ENCODE results near the gene ARL3.
"Not testable (repeated sequence)": the region's sequence is repeated elsewhere in the genome, so short reads cannot be mapped to it uniquely, and the experiment has no call there.

Gene ARL3

GRCh38 chr10:102735065-102735562 lies 20.9 kb upstream of the ARL3 start:
- no peak for DNase-seq (ENCODE audit: low read depth)

DNA sequence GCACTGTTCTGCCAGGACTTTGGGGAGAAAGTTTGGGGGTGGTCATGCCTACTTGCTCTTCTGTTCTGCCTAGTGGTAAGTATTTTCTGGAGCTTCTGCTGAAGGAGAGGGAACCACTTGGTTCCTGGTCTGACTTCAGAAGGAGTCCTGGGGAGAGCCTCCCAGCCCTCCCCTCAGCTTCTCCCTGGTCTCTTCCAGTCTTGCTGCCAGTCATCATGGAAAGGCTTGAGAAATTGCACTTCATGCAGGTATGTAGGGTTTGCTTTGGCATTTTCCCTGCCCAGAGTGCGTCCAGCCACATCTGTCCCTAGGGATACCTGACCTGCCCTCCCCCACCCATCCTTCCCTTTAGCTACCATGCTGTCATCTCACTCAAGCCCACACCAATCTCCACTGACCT lies 18.5 kb upstream of the ARL3 start:
- DNase-seq (ENCODE audit: low read depth) = no peak

DNA sequence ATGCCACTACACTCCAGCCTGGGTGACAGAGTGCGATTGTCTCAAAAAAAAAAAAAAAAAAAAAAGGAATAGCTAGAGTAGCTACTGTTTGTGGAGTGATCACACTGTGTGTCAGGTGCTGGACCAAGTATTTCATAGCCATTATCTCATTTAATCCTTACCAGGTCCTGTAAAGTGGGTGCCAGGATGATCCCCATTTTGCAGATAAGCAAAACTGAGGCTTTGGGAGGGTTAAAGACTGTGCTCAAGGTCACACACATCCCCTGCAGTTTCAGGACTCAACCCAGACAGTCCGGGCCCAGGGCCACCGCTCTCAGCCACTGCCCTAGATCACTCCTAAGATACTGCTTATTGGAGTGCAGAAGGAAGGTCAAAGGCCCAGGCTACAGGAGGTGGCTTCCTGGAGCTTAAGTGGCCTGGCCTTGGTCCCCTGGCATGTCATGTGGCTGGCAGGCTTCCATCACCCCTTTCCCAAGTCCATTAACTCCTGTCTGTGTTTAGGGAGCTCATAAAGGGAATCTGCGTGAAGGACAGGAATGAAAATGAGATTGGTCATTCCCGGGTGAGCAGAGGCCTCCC lies 17.1 kb upstream of the ARL3 start:
- DNase-seq (ENCODE audit: low read depth) = no peak

GRCh38 chr10:102729029-102730026 lies 15.1 kb upstream of the ARL3 start:
- no peak for DNase-seq (ENCODE audit: low read depth)

DNA sequence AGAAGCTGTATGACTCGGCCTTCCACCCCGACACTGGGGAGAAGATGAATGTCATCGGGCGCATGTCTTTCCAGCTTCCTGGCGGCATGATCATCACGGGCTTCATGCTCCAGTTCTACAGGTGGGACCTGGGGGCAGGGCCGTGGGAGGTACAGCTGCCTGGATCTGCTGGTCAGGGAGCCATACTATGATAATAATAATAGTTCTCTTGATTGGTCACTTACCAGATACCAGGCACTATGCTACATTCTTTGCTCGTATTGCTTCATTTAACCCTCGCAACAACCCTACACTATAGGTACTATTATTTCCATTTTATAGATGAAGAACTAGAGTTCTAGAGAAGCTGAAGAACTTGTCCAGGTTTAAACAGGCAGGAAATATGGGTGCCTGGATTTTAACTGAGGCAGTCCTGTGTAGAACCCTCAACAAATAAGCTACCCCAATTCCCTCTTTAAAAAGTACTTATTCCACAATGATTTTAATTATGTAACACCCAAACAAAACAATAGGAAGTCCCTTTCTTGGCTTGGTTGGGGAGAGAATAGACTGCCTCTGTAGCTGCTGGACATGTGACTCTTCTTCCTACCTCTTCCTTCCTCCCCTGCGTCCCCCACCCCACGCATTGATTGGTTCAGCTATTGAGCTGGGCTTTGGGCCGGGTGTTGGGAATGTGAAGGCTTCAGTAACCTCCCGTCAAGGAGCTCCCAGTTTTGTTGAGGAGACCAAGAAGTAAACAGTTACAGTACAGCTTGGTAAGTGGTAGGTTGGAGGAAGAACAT lies 13.0 kb upstream of the ARL3 start:
- no peak for DNase-seq (ENCODE audit: low read depth)

DNA sequence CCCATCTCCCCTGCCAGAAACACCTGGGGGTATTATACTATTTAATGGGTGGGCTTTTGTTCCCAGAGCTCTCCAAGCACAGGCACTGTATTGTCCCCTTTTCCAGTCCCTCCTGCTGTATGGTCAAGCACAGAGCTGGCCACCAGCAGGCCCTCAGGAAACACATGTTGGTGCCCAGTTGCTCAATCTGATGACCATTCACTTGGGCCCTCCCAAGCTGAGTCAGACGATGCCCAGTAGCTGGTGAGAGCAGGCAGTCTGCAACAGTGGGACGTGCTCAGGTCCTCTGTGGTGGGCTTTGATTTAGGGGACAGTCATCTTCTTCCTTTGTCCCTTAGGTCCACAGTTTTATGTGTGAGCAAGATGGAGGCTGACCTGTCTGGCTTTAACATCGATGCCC lies 12.1 kb upstream of the ARL3 start:
- no peak for DNase-seq (ENCODE audit: low read depth)

DNA sequence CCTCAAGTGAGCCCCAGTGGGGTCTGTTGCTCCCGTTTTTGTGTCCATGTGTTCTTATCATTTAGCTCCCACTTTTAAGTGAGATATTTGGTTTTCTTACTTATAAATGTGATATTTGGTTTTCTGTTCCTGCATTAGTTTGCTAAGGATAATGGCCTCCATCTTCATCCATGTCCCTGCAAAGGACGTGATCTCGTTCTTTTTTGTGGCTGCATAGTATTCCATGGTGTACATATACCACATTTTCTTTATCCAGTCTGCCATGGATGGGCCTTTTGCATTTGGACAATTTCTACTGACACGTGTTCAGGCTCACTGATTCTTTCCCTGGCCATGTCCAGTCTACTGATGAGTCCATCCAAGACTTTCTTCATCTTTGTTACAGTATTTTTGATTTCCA lies 9.8 kb upstream of the ARL3 start:
- no peak for DNase-seq (ENCODE audit: low read depth)

GRCh38 chr10:102721954-102722353 lies 7.8 kb upstream of the ARL3 start:
- DNase-seq (ENCODE audit: low read depth) = no peak

- no peak for DNase-seq (ENCODE audit: low read depth)
Measured at GRCh38 chr10:102720775-102721301, 6.6 kb upstream of the ARL3 start.

DNA sequence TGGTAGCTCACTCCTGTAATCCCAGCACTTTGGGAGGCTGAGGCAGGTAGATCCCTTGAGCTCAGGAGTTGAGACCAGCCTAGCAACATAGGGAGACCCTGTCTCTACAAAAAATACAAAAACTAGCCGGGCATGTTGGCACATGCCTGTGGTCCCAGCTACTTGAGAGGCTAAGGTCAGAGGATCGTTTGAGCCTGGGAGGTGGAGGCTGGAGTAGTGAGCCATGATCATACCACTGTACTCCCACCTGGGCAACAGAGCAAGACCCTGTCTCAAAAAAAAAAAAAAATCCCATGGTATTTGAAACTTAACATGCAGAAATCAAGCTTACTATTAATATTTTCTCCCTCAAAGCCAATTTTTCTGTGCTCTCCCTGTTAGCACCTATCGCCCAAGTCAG lies 6.1 kb upstream of the ARL3 start:
- DNase-seq (ENCODE audit: low read depth) = no peak

GRCh38 chr10:102718220-102718619 lies 4.0 kb upstream of the ARL3 start:
- DNase-seq (ENCODE audit: low read depth) = no peak

DNA sequence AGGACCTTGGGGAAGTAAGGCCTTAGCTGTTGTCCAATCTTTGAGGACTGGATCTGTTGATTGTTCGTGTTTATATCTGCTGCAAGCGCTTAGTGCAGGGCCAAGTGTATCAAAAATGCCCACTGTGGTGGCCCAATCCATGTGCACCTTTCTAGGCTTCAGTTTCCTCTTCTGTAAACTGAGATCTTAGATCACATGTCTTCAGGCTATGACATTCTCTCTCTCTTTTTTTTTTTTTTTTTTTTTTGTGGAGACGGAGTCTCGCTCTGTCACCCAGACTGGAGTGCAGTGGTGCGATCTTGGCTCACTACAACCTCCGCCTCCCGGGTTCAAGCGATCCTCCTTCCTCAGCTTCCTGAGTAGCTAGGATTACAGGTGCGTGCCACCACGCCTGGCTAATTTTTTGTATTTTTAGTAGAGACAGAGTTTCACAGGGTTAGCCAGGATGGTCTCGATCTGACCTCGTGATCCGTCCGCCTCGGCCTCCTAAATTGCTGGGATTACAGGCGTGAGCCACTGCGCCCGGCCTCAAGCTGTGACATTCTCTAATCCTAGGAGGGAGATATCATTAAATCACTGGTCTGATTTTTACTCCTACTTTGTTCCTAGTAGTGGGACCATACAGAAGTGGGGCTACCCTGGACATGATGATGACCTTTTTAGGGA lies 2.8 kb upstream of the ARL3 start:
- DNase-seq (ENCODE audit: low read depth) = not testable (repeated sequence)

GRCh38 chr10:102715880-102716279 lies 1.7 kb upstream of the ARL3 start:
- DNase-seq (ENCODE audit: low read depth) = no peak

DNA sequence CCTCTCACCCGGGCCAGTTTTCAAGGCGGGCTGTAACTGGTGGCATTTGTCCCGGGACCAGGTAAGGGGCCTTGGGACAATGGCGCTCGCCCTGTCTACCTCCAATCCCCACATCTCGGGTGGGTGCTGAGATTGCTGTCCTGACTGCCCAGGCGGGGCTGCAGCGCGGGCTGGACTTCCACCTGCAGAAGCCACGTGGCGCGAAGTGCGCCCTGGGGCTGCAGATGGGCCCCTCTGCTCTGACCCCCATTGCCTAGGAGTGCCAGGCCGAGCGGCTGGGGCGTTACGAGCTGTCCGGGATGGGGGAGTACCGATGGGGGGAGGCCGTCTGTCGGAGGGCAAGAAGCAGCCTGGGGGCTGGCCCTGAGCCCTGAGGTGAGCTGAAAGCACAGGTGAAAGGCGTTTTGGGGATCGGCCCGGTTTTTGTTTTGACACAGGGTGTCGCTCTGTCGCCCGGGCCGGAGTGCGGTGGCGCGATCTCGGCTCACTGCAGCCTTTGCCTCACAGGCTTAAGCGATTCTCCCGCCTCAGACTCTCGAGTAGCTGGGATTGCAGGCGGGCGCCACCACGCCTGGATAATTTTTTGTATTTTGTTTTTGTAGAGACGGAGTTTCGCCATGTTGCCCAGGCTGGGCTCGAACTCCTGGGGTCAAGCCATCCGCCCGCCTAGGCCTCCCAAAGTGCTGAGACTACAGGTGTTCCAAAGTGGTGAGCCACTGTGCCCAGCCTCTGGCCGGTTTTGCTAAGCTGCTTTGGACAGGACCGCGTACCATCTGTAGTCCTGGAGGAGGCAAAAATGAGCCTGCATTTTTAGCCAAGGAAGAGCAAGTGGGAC lies 641 bp upstream of the ARL3 start, which contains the start of gene SFXN2:
TSS of gene SFXN2 (plus strand) at position 16 of the 835 bp plus-strand sequence. CDS start 12,001 bp downstream, outside the sequence.
- peak; percentile 31 for DNase-seq (ENCODE audit: low read depth)

DNA sequence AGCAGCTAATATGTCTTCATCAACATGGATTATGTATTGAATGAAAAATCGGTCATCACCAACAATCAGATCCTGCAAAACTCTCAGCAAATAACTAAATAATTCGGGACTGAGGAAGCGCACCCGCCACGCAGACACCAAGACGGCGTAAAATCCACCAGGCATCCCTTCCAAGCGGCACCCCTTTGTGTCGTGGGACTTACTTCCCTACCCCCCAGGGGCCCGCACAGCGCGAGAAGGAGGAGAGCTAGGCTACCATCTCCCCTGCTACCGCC lies 721 bp downstream of the ARL3 start:
- no peak for DNase-seq (ENCODE audit: low read depth)

DNA sequence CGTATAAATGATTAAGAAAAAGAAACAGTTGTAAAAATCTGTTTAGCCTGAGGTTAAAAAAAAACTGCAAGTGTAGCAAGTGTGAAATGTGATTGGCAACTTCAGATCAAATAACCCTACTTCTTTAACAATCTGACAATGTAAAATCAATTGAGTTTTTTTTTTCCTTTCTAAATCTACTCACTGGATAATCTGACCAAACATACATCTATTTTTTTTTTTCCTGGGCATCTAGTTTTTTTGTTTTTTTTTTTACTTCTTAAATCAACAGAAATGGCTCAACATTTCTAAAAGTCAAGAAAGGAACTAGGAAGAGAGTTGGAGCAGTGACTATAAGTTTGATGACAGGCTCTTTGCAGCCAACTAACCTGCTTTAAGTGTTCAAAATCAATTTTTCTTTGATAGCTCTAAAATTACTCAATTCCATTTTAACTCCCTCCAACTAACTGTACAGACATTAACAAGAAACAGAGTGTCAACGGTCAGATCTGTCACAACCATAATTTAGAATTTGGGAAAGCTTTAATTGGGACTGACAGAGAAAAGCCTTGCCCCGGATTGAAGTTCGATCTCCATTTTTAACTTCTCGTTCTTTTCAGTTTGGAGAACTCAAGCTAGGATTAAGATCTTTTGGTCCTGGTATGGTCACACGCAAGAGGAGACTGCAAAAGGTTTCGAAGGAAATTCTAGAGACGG lies 1.2 kb downstream of the ARL3 start:
- no peak for DNase-seq (ENCODE audit: low read depth)

DNA sequence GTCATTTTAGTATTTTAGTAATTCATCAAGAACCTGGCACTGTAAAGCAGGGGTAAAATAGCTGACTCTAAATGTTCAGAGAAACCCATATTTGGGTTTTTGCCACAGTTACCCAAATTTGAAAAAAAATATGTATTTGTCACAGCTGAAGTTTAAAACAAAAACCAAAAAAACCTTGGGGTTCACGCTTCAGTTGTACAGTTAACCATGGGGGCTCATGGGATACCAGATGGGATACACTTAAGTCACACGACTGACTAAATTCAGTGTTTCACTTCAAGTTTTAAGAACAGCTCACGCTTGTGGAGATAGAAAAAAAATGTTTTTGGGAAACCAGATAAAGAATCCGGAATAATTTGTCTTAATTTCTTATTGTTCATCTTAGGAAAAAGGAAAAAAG lies 2.1 kb downstream of the ARL3 start:
- DNase-seq (ENCODE audit: low read depth) = no peak

- no peak for DNase-seq (ENCODE audit: low read depth)
Measured at GRCh38 chr10:102710609-102711008, 3.6 kb downstream of the ARL3 start.

DNA sequence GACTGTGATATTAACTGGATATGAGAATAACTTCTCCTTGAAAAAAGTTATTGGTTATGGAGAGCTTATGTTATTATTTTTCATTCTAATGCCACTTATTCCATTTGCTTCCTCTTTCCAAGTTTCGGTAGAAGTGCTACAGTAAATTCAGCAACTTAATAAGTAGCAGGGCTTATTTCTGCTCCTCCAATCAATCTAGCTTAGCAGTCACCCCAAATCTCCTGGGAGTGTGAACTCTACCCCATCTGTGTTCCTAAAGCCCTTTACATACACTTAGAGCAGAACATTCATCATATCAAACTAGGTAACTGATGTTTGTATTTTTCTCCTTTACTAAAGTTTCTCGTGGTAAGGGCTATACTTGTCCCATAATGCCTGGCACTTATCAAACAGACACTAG lies 8.7 kb downstream of the ARL3 start:
- DNase-seq (ENCODE audit: low read depth) = no peak

DNA sequence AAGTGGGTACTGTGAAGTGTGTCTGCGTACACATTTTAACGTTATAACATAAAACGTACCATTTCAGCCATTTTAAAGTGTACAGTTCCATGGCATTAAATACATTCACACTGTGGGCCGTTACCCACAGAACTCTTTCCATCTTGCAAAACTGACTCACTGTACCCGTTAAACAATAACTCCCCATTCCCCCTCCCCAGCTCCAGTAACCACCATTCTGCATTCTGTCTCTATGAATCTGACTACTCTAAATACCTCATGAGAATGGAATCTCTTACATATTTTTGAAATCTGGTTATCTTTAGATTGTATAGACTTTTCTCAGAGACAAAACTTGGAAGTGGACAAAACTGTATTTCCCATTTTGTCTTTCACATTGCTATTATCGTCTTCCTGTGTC lies 9.3 kb downstream of the ARL3 start:
- no peak for DNase-seq (ENCODE audit: low read depth)
